GM21390 (cell line): ENCODE results near the gene TSHZ1.

Source experiments
- ATAC-seq: cut with Tn5 transposase; IDR thresholded peaks from one replicate; pipeline ENCODE4 v1.9.1; 2021; ENCODE audit not compliant: unreplicated experiment

The TSHZ1 gene

GRCh38 chr18:75241705-75242104, 31.1 kb downstream of the TSHZ1 start:
- ATAC-seq: no peak

GRCh38 chr18:75244351-75245313, 34.0 kb downstream of the TSHZ1 start:
- no peak for ATAC-seq

- no peak for ATAC-seq
Measured at GRCh38 chr18:75246721-75247610, 36.4 kb downstream of the TSHZ1 start.

GRCh38 chr18:75247611-75248421, 37.2 kb downstream of the TSHZ1 start:
- ATAC-seq: peak; percentile 64

GRCh38 chr18:75248426-75249174, 38.0 kb downstream of the TSHZ1 start:
- ATAC-seq: no peak

GRCh38 chr18:75249175-75249518, 38.5 kb downstream of the TSHZ1 start:
- ATAC-seq: no peak

GRCh38 chr18:75249672-75250470, 39.3 kb downstream of the TSHZ1 start:
- no peak for ATAC-seq

GRCh38 chr18:75250471-75250821, 39.8 kb downstream of the TSHZ1 start:
- no peak for ATAC-seq

- no peak for ATAC-seq
Measured at GRCh38 chr18:75251466-75251865, 40.9 kb downstream of the TSHZ1 start.

- ATAC-seq: no peak
Measured at GRCh38 chr18:75252136-75252535, 41.5 kb downstream of the TSHZ1 start.

GRCh38 chr18:75253043-75253442, 42.4 kb downstream of the TSHZ1 start:
- no peak for ATAC-seq

- no peak for ATAC-seq
Measured at GRCh38 chr18:75253784-75254183, 43.2 kb downstream of the TSHZ1 start.

- no peak for ATAC-seq
Measured at GRCh38 chr18:75255094-75255493, 44.5 kb downstream of the TSHZ1 start.

GRCh38 chr18:75256376-75256775, 45.8 kb downstream of the TSHZ1 start:
- no peak for ATAC-seq

- ATAC-seq: no peak
Measured at GRCh38 chr18:75257605-75258004, 47.0 kb downstream of the TSHZ1 start.

GRCh38 chr18:75261430-75262223, 51.0 kb downstream of the TSHZ1 start:
- ATAC-seq: peak; percentile 96

- no peak for ATAC-seq
Measured at GRCh38 chr18:75262511-75262910, 51.9 kb downstream of the TSHZ1 start.

GRCh38 chr18:75264195-75264594, 53.6 kb downstream of the TSHZ1 start:
- no peak for ATAC-seq
